GM21390 (cell line): Measurements from ENCODE around the gene PBRM1.
A peak's percentile ranks its signal among the peaks of the same experiment; 100 is the strongest.
"Not testable (repeated sequence)": the region's sequence is repeated elsewhere in the genome, so short reads cannot be mapped to it uniquely, and the experiment has no call there.

ENCODE experiments used
- ATAC-seq: cut with Tn5 transposase; IDR thresholded peaks from one replicate; pipeline ENCODE4 v1.9.1; 2021; ENCODE audit not compliant: unreplicated experiment

The PBRM1 gene

DNA sequence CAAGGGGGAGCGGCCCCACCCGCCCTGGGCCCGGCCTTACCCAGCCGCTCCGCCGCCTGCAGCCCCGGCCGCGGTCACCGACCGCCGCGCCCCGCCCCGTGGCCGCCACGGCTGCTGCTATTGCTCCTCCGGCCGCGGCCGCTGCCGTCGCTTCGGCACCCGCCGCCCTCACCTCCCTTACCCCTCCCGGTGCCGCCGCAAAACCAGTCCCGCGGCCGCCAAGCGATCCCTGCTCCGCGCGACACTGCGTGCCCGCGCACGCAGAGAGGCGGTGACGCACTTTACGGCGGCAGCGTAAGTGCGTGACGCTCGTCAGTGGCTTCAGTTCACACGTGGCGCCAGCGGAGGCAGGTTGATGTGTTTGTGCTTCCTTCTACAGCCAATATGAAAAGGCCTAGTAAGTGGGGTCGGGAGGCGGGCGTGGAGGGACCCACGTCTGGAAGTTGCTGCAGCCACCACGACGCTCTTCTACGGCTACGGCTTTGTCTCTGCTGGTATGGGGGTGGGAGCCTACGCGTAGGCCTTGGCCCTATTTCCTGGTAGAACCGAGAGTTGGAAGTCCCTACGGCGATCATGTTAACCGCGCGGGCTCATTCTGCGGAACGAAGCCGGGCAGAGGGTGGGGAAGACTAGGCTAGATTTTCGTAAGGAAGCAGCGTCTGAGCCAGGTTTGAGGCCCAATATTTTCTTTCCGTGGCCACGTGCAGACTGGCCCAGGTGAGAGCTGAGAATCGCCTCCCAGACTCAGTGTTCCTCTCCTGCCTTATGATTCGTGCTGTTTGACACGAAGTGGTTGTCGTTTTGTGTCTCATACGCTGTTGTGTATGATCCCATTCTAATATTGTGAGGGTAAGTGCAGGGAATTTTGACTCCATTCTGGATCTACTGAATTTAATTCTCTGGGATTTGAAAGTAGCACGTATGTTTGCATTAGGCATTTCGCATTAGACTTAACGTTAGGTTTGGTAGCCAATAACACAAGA, at the start of gene PBRM1, which contains the start of gene GNL3:
Gene PBRM1, minus strand, starts transcription at position 205 of the 983 bp plus-strand sequence.
Gene GNL3, plus strand, starts transcription at position 324 of the 983 bp plus-strand sequence. Its CDS starts 61 bp downstream, at position 385.
- ATAC-seq, result peak; percentile 65

DNA sequence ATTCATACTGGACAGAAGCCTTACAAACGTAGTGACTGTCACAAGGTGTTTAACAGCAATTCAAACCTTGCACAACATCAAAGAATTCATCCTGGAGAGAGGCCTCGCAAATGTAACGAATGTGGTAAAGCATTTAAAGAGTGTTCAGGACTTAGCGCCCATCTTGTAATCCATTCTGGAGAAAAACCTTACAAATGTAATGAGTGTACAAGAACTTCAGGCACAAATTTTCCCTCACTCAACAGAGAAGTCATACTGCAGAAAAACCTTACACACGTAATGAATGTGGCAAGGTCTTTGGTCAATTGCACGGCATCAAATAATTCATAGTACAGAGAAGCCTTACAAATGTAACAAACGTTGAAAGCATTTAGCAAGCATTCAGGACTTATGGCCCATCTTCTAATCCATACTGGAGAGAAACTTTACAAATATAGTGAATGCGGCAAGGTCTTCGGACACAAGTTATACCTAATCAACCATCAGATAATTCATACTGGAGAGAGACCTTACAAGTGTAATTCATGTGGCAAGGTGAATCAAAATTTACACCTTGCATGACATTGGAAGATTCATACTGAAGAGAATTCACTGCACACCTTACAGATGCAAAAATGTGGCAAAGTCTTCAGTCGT, 47.7 kb upstream of the PBRM1 start:
- ATAC-seq, result no peak

DNA sequence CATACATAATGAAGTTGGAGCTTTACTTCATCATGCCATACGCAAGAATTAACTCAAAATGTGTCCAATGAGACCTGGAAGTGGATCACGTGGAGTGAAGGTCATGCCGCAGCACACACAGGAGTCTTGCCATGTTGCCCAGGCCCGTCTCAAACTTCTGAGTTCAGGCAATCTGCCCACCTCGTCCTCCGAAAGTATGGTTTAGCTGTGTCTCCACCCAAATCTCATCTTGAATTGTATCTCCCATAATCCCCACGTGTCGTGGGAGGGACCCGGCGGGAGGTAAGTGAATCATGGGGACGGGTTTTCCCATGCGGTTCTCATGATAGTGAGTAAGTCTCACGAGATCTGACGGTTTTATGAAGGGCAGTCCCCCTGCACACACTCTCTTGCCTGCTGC, 45.9 kb upstream of the PBRM1 start:
- ATAC-seq, result no peak

DNA sequence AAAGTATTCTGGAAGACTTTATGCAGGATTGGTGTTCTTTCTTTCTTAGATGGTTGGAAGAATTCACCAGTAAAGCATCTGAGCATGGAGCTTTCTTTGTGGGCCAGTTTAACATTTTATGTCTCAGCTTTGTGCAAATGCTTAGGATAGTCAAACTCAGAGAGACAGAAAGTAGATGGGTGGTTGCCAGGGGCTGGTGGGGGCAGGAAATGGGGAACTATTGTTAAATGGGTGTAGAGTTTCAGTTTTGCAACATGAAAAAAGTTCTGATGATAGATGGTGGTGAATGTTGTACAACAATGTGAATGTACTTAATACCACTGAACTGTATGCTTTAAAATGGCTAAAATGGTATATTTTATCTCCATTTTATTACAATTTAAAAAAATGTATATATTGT, 45.0 kb upstream of the PBRM1 start:
- no peak for ATAC-seq

DNA sequence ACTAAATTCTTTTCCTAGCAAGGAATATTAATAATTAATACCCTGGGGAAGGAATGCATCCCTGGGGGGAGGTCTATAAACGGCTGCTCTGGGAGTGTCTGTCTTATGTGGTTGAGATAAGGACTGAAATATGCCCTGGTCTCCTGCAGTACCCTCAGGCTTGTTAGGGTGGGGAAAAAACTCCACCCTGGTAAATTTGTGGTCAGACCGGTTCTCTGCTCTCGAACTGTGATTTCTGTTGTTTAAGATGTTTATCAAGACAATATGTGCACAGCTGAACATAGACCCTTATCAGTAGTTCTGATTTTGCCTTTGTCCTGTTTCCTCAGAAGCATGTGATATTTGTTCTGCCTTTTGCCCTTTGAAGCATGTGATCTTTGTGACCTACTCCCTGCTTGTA, 43.0 kb upstream of the PBRM1 start:
- ATAC-seq, result not testable (repeated sequence)

DNA sequence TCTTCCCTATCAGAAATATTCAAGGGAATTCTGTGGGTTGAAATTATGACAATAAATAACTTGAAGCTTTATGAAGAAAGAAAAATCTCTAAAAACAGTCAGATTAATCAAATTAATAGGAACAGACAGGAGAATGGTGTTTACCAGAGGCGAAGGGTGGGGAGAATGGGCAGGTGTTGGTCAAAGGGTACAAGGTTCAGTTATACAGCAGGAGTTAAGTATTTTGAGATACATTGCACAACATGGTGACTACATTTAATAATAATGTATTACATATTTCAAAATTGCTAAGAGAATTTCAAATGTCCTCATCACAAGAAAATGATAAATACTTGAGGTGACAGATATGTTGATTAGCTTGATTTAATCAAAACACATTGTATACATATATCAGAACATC, 38.8 kb upstream of the PBRM1 start:
- ATAC-seq, result no peak

DNA sequence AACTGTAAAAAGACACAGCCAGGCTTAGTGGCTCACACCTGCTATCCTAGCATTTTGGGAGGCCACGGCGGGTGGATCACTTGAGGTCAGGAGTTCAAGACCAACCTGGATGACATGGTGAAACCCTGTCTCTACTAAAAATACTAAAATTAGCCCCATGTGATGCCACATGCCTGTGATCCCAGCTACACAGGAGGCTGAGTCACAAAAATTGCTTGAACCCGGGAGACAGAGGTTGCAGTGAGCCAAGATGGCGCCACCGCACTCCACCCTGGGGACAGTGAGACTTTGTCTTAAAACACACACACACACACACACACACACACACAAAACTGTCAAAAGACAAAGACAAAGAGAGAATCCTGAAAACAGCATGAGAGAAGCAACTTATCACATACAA, 38.2 kb upstream of the PBRM1 start:
- ATAC-seq, result no peak

DNA sequence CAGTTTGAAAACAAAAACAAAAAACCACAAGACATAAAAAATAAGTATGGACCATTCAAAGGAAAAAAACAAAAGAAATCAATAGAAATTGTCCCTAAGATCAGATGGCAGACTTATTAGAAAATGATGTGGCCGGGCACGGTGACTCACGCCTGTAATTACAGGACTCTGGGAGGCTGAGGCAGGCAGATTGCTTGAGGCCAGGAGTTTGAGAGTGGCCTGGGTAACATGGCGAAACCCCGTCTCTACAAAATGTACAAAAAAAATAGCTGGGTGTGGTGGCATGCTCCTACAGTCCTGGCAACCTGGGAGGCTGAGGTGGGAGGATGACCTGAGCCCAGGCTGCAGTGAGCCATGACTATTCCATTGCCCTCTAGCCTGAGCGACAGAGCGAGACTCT, 36.8 kb upstream of the PBRM1 start:
- ATAC-seq, result no peak

DNA sequence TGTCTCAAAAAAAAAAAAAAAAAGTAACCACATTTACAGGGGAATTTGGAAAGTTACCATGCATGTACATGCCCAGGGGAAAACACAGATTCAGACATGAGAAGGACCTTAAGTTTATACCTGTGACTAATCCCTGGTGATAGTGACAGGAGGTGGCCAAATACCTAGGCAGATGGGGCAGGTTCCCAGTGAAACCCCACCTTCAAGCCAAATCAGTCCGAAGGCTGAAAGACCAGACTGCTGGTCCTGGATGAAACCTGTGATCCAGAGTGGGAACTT, 36.0 kb upstream of the PBRM1 start:
- no peak for ATAC-seq

DNA sequence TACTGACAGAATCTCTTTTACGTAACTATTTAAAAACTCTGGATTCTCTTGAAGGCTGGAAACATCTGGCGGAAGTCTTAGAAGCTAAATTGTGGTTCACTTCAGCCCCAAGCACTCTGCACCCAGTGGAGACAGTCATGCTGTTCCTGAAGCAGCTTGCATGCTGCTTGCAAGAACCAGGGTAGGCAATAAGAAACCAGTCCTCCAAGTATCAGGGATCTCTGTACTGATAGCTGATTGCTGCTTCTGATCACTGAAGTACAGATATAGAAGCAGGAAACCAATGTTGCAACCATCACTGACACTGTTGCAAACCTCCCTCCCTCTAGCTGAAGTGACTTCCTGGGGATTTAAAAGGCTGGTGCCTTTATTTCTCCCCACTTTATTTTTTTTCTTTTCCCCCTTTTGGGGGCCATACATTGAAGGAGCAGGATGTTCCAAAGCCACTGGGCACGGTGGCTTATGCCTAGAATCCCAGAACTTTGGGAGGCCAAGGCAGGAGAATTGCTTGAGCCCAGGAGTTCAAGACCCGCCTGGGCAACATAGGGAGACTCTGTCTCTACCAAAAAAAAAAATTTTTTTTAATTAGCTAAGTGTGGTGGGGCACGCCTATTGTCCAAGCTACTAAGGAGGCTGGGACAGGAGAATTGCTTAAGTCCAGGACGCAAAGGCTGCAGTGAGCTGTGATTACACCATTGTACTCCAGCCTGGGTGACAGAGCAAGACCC, 35.5 kb upstream of the PBRM1 start:
- ATAC-seq, result no peak

DNA sequence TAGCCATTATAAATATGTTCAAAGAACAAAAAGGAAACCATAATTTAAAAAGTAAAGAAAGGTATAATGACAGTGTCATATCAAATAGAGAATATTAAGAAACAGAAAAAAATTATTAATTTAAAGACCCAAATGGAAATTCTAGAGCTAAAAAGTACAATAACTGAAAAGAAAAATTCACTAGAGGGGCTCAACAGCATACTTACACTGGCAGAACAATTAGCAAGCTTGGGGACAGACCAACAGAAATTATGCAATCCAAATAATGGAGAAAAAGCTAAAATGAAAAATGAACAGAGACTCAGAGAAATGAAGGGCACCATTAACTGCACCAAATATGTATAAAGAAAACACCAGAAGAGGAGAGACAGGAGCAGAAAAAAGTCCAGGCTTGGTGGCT, 33.9 kb upstream of the PBRM1 start:
- ATAC-seq, result no peak

DNA sequence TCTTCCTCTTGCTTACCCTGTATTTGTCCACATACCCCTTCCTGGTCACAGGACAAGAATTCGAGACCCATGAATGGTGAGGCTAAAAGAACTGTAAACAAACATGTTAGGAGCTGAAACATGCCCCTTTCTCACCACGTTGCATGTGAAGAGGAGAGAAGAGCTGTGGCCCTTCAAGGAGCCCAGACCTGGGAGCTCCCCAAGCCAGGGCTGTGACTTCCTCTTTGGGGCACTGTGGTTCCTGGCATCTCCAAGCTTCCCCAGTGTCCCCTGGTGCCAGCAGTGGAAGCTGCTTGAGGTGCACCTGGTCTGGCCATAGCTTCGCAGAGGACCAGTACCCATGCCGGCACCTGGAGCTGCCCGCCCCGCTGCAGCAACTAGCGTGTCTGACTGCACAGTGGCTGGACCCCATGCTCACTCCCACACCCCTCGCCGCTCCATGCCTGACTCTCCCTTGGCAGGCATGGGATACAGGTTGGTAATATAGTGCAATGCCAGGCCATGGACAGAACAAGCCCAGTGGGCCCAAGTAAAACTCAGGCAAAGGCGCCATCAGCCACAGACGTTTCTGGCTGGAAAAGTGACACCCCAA, 30.1 kb upstream of the PBRM1 start:
- ATAC-seq, result no peak

DNA sequence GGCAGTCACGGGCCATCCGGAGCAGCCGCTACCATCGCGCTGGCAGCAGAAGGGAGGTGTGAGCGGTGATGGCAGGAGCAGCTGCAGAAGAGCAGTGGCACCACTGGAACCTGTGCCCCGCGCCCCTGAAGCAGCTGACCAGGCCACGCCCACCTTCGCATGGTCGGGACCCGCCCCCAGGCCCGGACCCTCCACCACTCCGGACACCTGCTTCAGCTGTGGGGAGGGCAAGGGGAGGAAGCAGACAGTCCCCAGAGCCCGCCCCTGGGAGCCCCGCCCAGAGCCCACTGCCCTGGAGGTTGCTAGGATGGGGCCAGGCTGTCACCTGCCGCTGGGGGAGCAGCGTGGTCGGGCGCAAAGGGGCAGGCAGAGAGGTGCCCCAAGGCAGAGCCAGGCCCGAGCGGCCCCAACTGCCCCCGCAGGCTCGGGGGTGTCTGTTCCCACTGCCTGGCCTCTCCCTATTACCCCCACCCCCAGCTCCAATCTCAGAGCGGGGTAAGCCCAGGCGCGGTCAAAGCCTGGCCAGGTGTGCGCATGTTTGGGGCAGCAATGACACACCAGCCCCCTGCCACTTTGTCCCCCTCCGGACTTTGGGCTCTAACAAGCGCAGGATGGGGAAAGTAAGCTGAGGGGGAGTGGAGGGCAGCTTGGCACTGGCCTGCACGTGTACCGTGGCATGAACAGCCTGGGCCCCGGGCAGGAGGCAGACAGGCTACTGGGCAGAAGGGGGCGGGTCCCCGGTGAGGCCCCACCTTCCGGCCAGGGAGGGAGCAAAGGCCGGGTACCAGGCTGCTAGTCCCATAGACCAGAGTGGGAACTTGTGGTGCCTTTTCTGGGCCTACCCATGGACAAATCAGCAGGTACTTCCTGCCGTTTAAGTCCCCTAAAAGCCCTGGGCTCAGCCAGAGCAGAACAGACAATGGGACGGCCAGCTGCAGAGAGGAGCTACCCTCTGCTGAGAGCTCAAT, 28.9 kb upstream of the PBRM1 start:
- no peak for ATAC-seq

DNA sequence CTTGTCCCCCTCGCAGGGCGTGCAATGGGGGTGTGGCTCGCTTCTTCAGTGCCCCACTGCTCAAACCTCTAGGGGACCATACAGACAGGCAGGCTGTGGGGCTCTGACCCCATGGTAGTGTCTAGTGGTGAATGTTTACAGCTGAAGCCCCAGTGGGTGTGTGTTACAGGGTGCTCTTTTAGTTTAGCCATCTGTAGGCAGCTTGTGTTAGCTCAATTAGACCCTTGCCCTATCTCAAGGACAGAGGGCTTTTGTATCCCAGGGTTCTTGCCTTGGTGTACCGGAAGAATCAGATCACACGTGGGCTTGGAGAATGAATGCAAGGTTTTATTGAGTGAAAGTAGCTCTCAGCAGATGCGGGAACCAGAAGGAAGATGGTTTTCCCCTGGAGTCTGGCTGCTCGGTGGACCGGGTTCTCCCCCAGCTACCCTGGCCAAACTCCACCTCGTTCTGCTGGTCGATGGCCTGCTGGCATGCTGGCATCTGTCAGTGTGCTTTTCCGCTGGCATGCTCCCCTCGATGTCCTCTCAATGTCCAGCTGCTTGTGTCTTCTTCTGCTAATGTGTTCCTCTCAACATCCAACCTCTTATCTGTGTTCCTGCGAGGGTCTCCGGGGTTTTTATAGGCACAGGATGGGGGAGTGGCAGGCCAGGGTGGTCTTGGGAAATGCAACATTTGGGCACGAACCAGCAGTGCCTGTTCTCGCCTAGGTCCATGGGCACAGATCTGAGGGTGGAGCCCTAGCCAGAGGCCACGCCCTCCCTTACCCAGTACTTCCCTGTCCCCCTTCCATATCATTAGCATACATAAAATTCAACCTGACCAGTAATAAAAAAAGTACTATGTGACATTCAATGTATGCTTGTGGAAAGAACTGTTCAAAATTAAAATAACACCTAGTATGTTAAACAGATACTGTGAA, 26.8 kb upstream of the PBRM1 start:
- ATAC-seq, result no peak

DNA sequence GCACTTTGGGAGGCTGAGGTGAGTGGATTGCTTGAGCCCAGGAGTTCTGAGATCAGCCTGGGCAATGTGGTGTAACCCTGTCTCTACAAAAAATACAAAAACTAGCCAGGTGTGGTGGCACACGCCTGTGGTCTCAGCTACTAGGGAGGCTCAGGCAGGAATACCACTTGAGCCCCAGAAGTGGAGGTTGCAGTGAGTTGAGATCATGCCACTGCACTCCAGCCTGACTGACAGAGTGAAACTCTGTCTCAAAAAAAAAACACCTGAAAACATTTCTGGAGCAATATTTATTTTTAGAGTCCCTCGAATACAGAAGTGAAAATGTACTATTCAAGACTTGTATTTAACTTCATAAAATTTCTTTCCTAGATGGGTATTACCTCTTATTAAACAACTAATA, 24.8 kb upstream of the PBRM1 start:
- ATAC-seq, result no peak

DNA sequence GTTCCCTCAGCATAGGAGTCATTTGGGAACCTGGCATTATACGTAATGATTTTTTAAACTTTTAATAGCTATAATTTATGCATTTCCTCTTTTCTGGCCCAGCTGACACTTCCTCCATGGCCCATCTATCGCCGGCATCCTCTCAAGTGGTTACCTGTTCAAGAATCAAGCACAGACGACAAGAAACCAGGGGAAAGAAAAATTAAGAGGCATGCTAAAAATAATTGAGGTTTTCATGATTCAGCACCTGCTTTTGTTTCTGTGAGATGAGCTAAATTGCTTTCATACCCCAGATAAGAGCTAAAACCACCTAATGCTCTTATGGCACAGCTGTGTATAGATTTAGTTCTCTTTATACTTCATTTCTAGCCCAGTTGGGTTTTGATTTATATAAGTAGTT, 21.9 kb upstream of the PBRM1 start:
- no peak for ATAC-seq

DNA sequence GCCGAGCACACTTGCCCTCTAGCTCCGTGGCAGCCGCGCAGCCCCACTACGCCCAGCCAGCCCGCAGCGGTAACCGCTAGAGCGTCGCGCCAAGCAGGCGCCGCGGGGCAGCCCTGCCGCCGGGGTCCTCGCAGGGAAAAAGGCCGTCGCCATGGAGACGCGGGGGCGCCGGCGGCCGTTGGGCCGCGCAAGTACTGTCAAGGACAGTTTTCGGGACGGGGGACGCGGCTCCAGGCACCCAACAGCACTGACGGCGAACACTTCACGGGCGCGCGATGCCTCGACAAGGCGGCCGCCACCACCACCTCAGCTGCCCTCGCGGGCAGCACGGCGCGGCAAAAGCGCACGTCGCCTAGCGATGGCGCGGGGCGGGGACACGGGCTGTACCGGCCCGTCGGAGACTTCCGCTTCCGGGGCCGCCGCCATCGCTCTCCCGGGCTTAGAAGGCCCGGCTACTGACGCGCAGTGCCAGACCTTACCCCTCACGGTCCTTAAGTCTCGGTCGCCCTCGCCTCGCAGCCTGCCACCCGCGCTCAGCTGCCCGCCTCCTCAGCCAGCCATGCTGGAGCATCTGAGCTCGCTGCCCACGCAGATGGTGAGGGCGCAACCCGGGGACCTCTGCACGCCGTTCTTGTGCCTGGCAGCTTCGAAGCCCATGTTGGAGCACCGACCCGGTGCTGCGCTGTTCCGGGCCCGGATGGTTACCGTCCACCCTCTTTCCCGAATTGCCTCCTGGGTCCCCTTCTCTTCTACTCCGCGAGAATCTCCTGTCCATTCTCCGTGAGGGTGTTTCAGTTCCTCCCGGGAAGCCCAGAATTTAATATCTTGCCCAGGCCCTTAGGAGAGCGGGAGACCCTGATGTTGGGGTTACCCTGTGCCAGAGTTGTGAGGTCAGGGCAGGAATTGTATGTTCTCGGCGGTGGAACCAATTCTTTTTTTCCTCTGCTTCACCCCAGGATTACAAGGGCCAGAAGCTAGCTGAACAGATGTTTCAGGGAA, 20.3 kb upstream of the PBRM1 start, which contains the start of the genes GLT8D1 and SPCS1:
Gene GLT8D1, minus strand, starts transcription at position 104 of the 999 bp plus-strand sequence. CDS start 5,331 bp downstream, outside the sequence.
Gene SPCS1, plus strand, starts transcription at position 419 of the 999 bp plus-strand sequence. Its CDS starts 141 bp downstream, at position 560.
- ATAC-seq, result peak; percentile 74

DNA sequence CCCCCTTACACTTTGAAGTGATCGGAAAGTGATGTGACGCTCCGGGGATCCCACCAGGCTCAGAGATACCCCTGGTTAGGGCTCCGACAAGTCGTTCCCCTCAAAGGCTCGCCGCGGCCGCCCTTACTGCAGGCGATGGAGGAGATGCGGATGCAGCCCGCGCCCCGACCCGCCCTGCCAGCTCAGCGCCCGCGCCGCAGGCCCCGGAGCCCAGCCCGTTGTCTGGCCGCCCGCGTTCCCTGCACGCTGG, 19.6 kb upstream of the PBRM1 start:
- no peak for ATAC-seq
